Neuronal stem cell (in vitro differentiated cells): Measurements from ENCODE around the gene DNASE2.

Source experiments
- DNase-seq: peaks from one replicate; pipeline ENCODE4 v3.0.0-alpha.2; 2013; ENCODE audit warnings: low spot score
- H2AFZ ChIP-seq: one replicate; pipeline ENCODE4 v1.6.1; 2013; ENCODE audit warnings: mild to moderate bottlenecking, low read length, inconsistent platforms
- H2AK5ac ChIP-seq: 2 replicates; pipeline ENCODE4 v1.6.1; 2013; ENCODE audit warnings: low read depth, mild to moderate bottlenecking, inconsistent platforms, low read length, moderate library complexity, mixed read lengths
- H2BK120ac ChIP-seq: 2 replicates; pipeline ENCODE4 v1.6.1; 2013; ENCODE audit warnings: low read depth, mild to moderate bottlenecking, inconsistent platforms, low read length, moderate library complexity, mixed read lengths
- H2BK12ac ChIP-seq: one replicate; pipeline ENCODE4 v1.6.1; 2013; ENCODE audit warnings: low read length, inconsistent platforms
- H2BK15ac ChIP-seq: 2 replicates; pipeline ENCODE4 v1.6.1; 2013; ENCODE audit warnings: mild to moderate bottlenecking, low read length, inconsistent platforms, mixed read lengths
- H2BK5ac ChIP-seq: one replicate; pipeline ENCODE4 v1.6.1; 2013; ENCODE audit warnings: inconsistent platforms, mild to moderate bottlenecking, low read length, moderate library complexity
- H3K14ac ChIP-seq: one replicate; pipeline ENCODE4 v1.6.1; 2013; ENCODE audit warnings: low read length, inconsistent platforms
- H3K18ac ChIP-seq: 2 replicates; pipeline ENCODE4 v1.6.1; 2013; ENCODE audit warnings: low read length, inconsistent platforms
- H3K23ac ChIP-seq: 2 replicates; pipeline ENCODE4 v1.6.1; 2013; ENCODE audit warnings: low read depth, mild to moderate bottlenecking, mixed read lengths, low read length, inconsistent platforms; ENCODE audit not compliant: poor library complexity
- H3K27ac ChIP-seq: replicated peaks from 3 replicates; pipeline ENCODE4 v1.5.1; 2013; ENCODE audit warnings: low read length, inconsistent platforms
- H3K27me3 ChIP-seq, 3 experiments: 2 replicates each; pipeline ENCODE4 v1.6.1; 2013; ENCODE audit warnings: low read length in 3 of 3, mild to moderate bottlenecking in 2 of 3, inconsistent platforms in 1 of 3, low read depth in 1 of 3, mixed read lengths in 1 of 3, moderate library complexity in 1 of 3; ENCODE audit not compliant: control insufficient read depth in 3 of 3, insufficient read depth in 3 of 3
- H3K36me3 ChIP-seq, 2 donors: replicated peaks in 1 of 2; 2 replicates each; pipeline ENCODE4 v1.6.1; 2013; ENCODE audit warnings: low read length in 2 of 2; ENCODE audit not compliant: control insufficient read depth in 2 of 2, insufficient read depth in 2 of 2
- H3K4ac ChIP-seq: 2 replicates; pipeline ENCODE4 v1.6.1; 2013; ENCODE audit warnings: inconsistent platforms, mild to moderate bottlenecking, low read length, moderate library complexity
- H3K4me1 ChIP-seq, 2 donors: 1 replicate in 1 of 2; 2 replicates in 1 of 2; pipeline ENCODE4 v1.6.1; 2013; ENCODE audit warnings: low read length in 2 of 2, low read depth in 1 of 2; ENCODE audit not compliant: control insufficient read depth in 2 of 2, insufficient read depth in 1 of 2
- H3K4me2 ChIP-seq: one replicate; pipeline ENCODE4 v1.6.1; 2013; ENCODE audit warnings: mild to moderate bottlenecking, low read length, inconsistent platforms; ENCODE audit not compliant: insufficient read depth, poor library complexity, severe bottlenecking
- H3K4me3 ChIP-seq, 2 donors: 2 replicates each; pipeline ENCODE4 v1.5.1; 2013; ENCODE audit warnings: low read length in 2 of 2, mild to moderate bottlenecking in 2 of 2, inconsistent platforms in 1 of 2, moderate library complexity in 1 of 2
- H3K79me1 ChIP-seq: one replicate; pipeline ENCODE4 v1.6.1; 2013; ENCODE audit warnings: low read depth, mild to moderate bottlenecking, inconsistent platforms, low read length, moderate library complexity
- H3K9ac ChIP-seq: one replicate; pipeline ENCODE4 v1.6.1; 2013; ENCODE audit warnings: mild to moderate bottlenecking, low read depth, low read length, inconsistent platforms; ENCODE audit not compliant: poor library complexity
- H3K9me3 ChIP-seq, 2 donors: replicated peaks in 1 of 2; 2 replicates each; pipeline versions ENCODE3 to v1.6.1; 2013; ENCODE audit warnings: low read length in 2 of 2, mild to moderate bottlenecking in 2 of 2, inconsistent platforms in 1 of 2, low read depth in 1 of 2, mixed read lengths in 1 of 2, moderate library complexity in 1 of 2; ENCODE audit not compliant: control insufficient read depth in 2 of 2, insufficient read depth in 1 of 2
- H4K8ac ChIP-seq: one replicate; pipeline ENCODE4 v1.6.1; 2013; ENCODE audit warnings: low read depth, mild to moderate bottlenecking, inconsistent platforms, low read length, moderate library complexity
- H4K91ac ChIP-seq: one replicate; pipeline ENCODE4 v1.6.1; 2013; ENCODE audit warnings: low read length, low read depth, mild to moderate bottlenecking, inconsistent platforms; ENCODE audit not compliant: poor library complexity
- WGBS, 2 donors: extraction: QIAGEN DNeasy Blood & Tissue Kit; methylation state at CpG; one replicate each; pipeline ENCODE4 v1.1.7; 2013; ENCODE audit warnings: missing lambda C conversion rate in 2 of 2, mixed read lengths in 1 of 2; ENCODE audit not compliant: insufficient read length in 2 of 2, insufficient replicate concordance in 1 of 2; ENCODE audit errors: extremely low coverage in 2 of 2; 5-methylcytosine and 5-hydroxymethylcytosine counted together

DNASE2 gene

DNA sequence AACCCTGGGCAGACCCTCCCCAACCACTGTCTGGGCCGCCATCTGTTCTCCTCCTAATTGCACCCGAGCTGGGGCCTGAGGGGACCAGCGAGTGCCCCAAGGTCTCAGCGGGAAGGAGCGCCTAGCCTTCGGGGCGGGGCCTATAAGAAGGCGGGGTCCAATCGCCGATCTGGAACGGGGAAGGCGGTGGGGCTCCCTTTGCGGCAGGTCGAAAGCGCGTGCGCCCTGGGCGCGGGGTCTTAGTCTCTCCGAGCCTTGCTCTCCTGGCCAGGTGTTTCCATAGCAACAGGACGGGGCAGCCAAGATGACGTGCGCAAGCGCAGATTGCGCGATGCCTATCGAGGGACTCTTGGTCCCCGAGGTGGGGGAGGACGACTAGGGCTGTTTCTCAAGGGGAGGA is 40.2 kb downstream of the DNASE2 start:
- DNase-seq, result peak; percentile 96
- Histone ChIP-seq H3K36me3 (peaks cover 0 to 4% of the 10 kb centered on the region in 2 donors), H3K4ac (no peak overlapping the region), H3K4me3 (peak overlapping the region; percentile 20 to 78), H3K9me3 (no peaks in the 10 kb centered on the region), H3K27me3 (peaks cover 0 to 8% (median 5%) of the 10 kb centered on the region in 3 experiments), H3K18ac (peak overlapping the region; percentile 92), H4K91ac (no peak overlapping the region), H3K27ac (peak overlapping the region; percentile 88), H2BK5ac (no peak overlapping the region), H2AK5ac (no peak overlapping the region), H2BK120ac (no peak overlapping the region), H3K79me1 (no peaks in the 10 kb centered on the region), H3K4me2 (peak overlapping the region; percentile 84), H3K9ac (peak overlapping the region; percentile 22), H3K4me1 (peaks cover 10 to 18% of the 10 kb centered on the region in 2 donors), H4K8ac (no peak overlapping the region), H2BK12ac (no peak overlapping the region), H2BK15ac (no peak overlapping the region), H2AFZ (peak overlapping the region; percentile 50), H3K14ac (peak overlapping the region; percentile 42), H3K23ac (no peak overlapping the region)
- no CpG with 5 or more reads among the region's 29 CpGs for WGBS, 2 donors

DNA sequence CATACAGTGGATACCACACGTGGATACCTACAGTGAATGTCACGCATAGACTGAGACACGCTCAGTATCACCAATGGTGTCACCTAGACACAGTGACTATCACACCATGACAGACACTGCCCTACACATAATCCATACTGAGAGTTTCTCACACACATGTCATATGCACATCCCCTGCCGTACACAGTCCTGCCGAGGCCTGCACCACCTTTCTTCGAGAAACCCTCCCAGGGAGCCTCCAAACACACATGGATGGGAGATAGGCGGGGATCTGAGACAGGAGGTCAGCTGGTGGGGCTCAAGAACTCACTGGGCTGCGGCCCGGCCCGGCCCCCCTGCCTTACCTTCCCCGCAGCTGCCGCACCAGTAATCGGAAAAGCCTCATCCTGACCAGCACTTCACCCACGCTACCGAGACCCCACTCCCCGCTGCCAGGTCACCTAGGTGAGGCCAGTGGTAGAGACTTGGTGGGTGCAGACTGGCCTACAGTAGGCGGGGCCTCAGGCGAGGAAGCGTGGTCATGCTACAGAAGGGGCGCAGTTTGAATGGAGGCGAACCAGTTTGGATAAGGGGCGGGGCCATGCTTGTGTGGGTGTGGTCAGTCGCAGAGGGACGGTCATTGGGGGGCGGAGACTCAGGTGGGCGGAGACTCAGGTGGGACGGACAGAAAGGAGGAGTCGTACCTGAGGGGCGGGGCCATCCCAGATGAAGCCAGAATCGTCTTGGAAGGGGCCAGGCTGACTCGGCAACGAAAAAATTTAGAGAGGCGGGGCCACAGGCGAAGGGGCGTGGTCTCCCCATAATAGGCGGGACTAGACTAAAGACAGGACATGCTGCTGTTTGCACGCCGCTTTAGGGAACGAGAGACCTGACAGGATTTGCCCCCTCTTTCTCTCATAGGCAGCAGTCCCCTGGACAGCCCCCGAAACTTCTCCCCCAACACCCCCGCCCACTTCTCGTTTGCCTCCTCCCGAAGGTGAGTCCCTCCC is 40.9 kb downstream of the DNASE2 start:
- no peak overlapping the region for H4K8ac ChIP-seq
- peaks cover 0 to 4% of the 10 kb centered on the region in 2 donors for H3K36me3 ChIP-seq
- WGBS, 2 donors, result no CpG with 5 or more reads among the region's 43 CpGs
- H3K79me1 ChIP-seq, result no peaks in the 10 kb centered on the region
- peak; percentile 98 for DNase-seq
- H3K4me3 ChIP-seq, result peak overlapping the region; percentile 20 to 78
- H2BK120ac ChIP-seq, result no peak overlapping the region
- peak overlapping the region; percentile 22 for H3K9ac ChIP-seq
- no peak overlapping the region for H2BK15ac ChIP-seq
- peak overlapping the region; percentile 88 for H3K27ac ChIP-seq
- H4K91ac ChIP-seq, result no peak overlapping the region
- no peak overlapping the region for H2BK12ac ChIP-seq
- H3K9me3 ChIP-seq, result no peaks in the 10 kb centered on the region
- peak overlapping the region; percentile 42 for H3K14ac ChIP-seq
- H3K4me1 ChIP-seq, result peaks cover 10 to 18% of the 10 kb centered on the region in 2 donors
- H3K23ac ChIP-seq, result peak overlapping the region; percentile 45
- peaks cover 0 to 14% (median 12%) of the 10 kb centered on the region in 3 experiments for H3K27me3 ChIP-seq
- no peak overlapping the region for H3K4ac ChIP-seq
- no peak overlapping the region for H2AK5ac ChIP-seq
- peak overlapping the region; percentile 50 for H2AFZ ChIP-seq
- peak overlapping the region; percentile 92 for H3K18ac ChIP-seq
- no peak overlapping the region for H2BK5ac ChIP-seq
- peak overlapping the region; percentile 84 for H3K4me2 ChIP-seq

DNA sequence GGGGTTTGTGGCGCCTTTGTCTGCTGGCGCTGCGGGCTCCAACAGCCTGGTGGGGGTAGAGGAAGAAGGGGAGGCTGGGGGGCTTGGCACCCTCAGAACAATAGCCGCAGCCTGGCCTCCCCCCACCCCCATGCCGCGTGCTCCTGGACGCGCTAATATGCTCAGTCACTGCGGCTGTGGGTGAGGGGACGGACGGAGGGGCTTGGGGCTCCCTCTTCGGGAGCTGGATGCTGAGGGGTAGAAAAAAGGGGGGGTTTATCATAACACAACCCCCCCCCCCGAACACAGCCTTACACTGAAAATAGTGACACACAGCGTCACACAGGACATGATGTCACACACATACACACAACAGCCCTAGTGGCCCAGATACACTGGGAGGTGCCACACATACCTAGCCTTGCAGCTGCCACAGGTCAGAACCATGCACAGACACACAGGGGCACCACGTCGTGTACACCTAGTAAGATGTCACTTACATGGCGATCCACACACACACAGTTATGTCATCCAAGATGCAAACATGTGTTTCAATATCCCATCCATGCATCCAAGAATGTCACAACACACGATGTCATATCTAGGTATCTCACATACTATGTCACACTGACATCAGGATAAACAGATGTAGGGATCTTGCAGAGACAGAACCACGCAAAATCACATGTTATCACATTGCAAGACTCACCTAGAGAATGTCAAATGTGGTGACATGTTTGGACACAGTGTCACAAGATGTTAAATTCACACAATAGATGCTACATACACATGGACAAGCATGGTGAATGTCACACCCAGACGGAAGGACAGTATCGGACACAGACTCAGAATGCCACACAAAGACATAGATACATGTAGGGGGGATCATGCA is 42.1 kb downstream of the DNASE2 start:
- H2BK15ac ChIP-seq, result peak overlapping the region; percentile 62
- H4K8ac ChIP-seq, result no peak overlapping the region
- peak overlapping the region; percentile 85 for H3K18ac ChIP-seq
- peaks cover 0 to 3% of the 10 kb centered on the region in 2 donors for H3K36me3 ChIP-seq
- H2AFZ ChIP-seq, result peak overlapping the region; percentile 98
- peak overlapping the region; percentile 73 for H3K9ac ChIP-seq
- no peak overlapping the region for H2AK5ac ChIP-seq
- no peak overlapping the region for H4K91ac ChIP-seq
- H3K79me1 ChIP-seq, result no peaks in the 10 kb centered on the region
- no peak for DNase-seq
- no peak overlapping the region for H3K27ac ChIP-seq
- no peak overlapping the region for H3K4ac ChIP-seq
- H3K9me3 ChIP-seq, result no peaks in the 10 kb centered on the region
- no peak overlapping the region for H2BK120ac ChIP-seq
- H2BK12ac ChIP-seq, result no peak overlapping the region
- H3K4me2 ChIP-seq, result peak overlapping the region; percentile 88
- H3K27me3 ChIP-seq, result peaks cover 10 to 27% (median 25%) of the 10 kb centered on the region in 3 experiments
- no peak overlapping the region for H3K14ac ChIP-seq
- H2BK5ac ChIP-seq, result no peak overlapping the region
- H3K23ac ChIP-seq, result peak overlapping the region; percentile 32
- peak overlapping the region; percentile 68 to 86 for H3K4me3 ChIP-seq
- no CpG with 5 or more reads among the region's 21 CpGs for WGBS, 2 donors
- peaks cover 10 to 22% of the 10 kb centered on the region in 2 donors for H3K4me1 ChIP-seq
